Astrocyte (in vitro differentiated cells and primary cell): ENCODE results near the gene RBM24. TPM values are rescaled to one million over a fixed set of nuclear protein-coding genes. Genes with fewer than 3 reads are reported as not detected.

Experiments used
- DNase-seq: peaks from one replicate; pipeline ENCODE4 v3.0.0-alpha.2; 2010; ENCODE audit warnings: low read depth
- FAIRE-seq: peaks from 2 replicates; lab custom pipeline; 2011; peaks lifted over from hg19 to GRCh38; lab: Jason Lieb, UNC
- H2AFZ ChIP-seq: 2 replicates; pipeline ENCODE4 v1.6.0; 2012; ENCODE audit warnings: low read depth, low read length, inconsistent platforms
- H3K27ac ChIP-seq: 2 replicates; pipeline ENCODE4 v1.5.1; 2011; ENCODE audit warnings: low read depth, low read length, inconsistent platforms
- H3K27me3 ChIP-seq: 2 replicates; pipeline ENCODE4 v1.6.0; 2011; ENCODE audit warnings: low read length, inconsistent platforms; ENCODE audit not compliant: insufficient read depth
- H3K36me3 ChIP-seq: 2 replicates; pipeline ENCODE4 v1.5.1; 2011; ENCODE audit warnings: low read length, inconsistent platforms; ENCODE audit not compliant: insufficient read depth
- H3K4me1 ChIP-seq: 2 replicates; pipeline ENCODE4 v1.5.1; 2011; ENCODE audit warnings: low read length, inconsistent platforms; ENCODE audit not compliant: insufficient read depth
- H3K4me2 ChIP-seq: 2 replicates; pipeline ENCODE4 v1.6.0; 2012; ENCODE audit warnings: low read length, inconsistent platforms
- H3K4me3 ChIP-seq: 2 replicates; pipeline ENCODE4 v1.5.1; 2011; ENCODE audit warnings: low read depth, mild to moderate bottlenecking, low read length, inconsistent platforms; ENCODE audit not compliant: insufficient read depth
- H3K79me2 ChIP-seq: 2 replicates; pipeline ENCODE4 v1.6.0; 2012; ENCODE audit warnings: mild to moderate bottlenecking, low read length, inconsistent platforms; ENCODE audit not compliant: insufficient read depth
- H3K9ac ChIP-seq: 2 replicates; pipeline ENCODE4 v1.6.0; 2012; ENCODE audit warnings: mild to moderate bottlenecking, low read length, inconsistent platforms
- H3K9me3 ChIP-seq: 2 replicates; pipeline ENCODE4 v1.5.1; 2012; ENCODE audit warnings: low read depth, mild to moderate bottlenecking, low read length, inconsistent platforms; ENCODE audit not compliant: insufficient read depth
- H4K20me1 ChIP-seq: 2 replicates; pipeline ENCODE4 v1.6.0; 2012; ENCODE audit warnings: low read length, inconsistent platforms; ENCODE audit not compliant: insufficient read depth
- H3K27ac Mint-ChIP-seq: one replicate; pipeline ENCODE4 v1.8.0; 2021; ENCODE audit warnings: mild to moderate bottlenecking, mixed read lengths; ENCODE audit not compliant: unreplicated experiment
- H3K27me3 Mint-ChIP-seq: one replicate; pipeline ENCODE4 v1.8.0; 2021; ENCODE audit warnings: low read depth, mixed read lengths; ENCODE audit not compliant: unreplicated experiment
- H3K36me3 Mint-ChIP-seq: one replicate; pipeline ENCODE4 v1.8.0; 2021; ENCODE audit warnings: low read depth, mixed read lengths; ENCODE audit not compliant: unreplicated experiment
- H3K4me1 Mint-ChIP-seq: one replicate; pipeline ENCODE4 v1.8.0; 2021; ENCODE audit warnings: low read depth, mixed read lengths; ENCODE audit not compliant: unreplicated experiment
- H3K4me3 Mint-ChIP-seq: one replicate; pipeline ENCODE4 v1.8.0; 2021; ENCODE audit warnings: mild to moderate bottlenecking, moderate library complexity, mixed read lengths; ENCODE audit not compliant: unreplicated experiment
- H3K9me3 Mint-ChIP-seq: one replicate; pipeline ENCODE4 v1.8.0; 2021; ENCODE audit warnings: mild to moderate bottlenecking, mixed read lengths; ENCODE audit not compliant: unreplicated experiment
- EZH2 ChIP-seq: IDR thresholded peaks from 2 replicates; pipeline ENCODE4 v1.6.1; 2012; ENCODE audit warnings: mild to moderate bottlenecking, low read length, inconsistent platforms; ENCODE audit not compliant: insufficient read depth
- total RNA-seq: library from RNA; stranded (reverse); gene quantifications from 2 replicates; pipeline ENCODE4 v1.2.1, GENCODE V29; 2021
- TF ChIP-seq, protein P1 (sequence below): IDR thresholded peaks from 2 replicates; pipeline ENCODE4 v1.5.1; 2011; ENCODE audit warnings: low read depth, mild to moderate bottlenecking, inconsistent platforms, low read length, moderate library complexity; ENCODE audit not compliant: insufficient read depth

The RBM24 gene
- total RNA-seq, 1 donor from 2014 or later: 22.7 TPM

DNA sequence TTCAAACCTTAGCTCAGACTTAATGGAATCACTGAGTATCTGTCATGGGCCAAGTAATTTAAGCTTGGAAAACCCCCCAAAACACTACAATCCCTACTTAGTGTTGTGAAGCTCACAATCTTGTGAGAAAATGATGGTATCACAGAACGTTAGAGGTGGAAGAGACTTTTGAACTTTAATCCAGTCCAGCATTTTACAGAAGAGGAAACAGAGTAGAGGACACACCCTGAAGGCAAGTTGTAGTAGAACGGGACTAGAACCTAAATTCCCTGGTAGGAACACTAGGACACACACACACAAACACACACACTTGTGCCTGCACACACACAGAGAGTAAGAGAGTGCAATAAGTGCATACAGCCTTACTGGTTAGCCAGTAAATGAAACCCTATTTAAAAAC is 62.1 kb downstream of the RBM24 start:
- Histone ChIP-seq H3K4me1 (no peaks in the 10 kb centered on the region), H3K9ac (no peak overlapping the region), H3K36me3 (no peaks in the 10 kb centered on the region), H4K20me1 (no peaks in the 10 kb centered on the region), H3K4me3 (no peak overlapping the region), H3K9me3 (no peaks in the 10 kb centered on the region), H3K27me3 (no peaks in the 10 kb centered on the region), H3K27ac (no peak overlapping the region), H2AFZ (no peak overlapping the region), H3K4me2 (no peak overlapping the region), H3K79me2 (no peaks in the 10 kb centered on the region)
- no peak overlapping the region for H3K4me3 Mint-ChIP-seq
- H3K36me3 Mint-ChIP-seq: peaks cover 4% of the 10 kb centered on the region
- no peak overlapping the region for H3K27ac Mint-ChIP-seq
- H3K27me3 Mint-ChIP-seq: peaks cover 6% of the 10 kb centered on the region
- TF ChIP-seq, protein P1, sequence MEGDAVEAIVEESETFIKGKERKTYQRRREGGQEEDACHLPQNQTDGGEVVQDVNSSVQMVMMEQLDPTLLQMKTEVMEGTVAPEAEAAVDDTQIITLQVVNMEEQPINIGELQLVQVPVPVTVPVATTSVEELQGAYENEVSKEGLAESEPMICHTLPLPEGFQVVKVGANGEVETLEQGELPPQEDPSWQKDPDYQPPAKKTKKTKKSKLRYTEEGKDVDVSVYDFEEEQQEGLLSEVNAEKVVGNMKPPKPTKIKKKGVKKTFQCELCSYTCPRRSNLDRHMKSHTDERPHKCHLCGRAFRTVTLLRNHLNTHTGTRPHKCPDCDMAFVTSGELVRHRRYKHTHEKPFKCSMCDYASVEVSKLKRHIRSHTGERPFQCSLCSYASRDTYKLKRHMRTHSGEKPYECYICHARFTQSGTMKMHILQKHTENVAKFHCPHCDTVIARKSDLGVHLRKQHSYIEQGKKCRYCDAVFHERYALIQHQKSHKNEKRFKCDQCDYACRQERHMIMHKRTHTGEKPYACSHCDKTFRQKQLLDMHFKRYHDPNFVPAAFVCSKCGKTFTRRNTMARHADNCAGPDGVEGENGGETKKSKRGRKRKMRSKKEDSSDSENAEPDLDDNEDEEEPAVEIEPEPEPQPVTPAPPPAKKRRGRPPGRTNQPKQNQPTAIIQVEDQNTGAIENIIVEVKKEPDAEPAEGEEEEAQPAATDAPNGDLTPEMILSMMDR: no peak
- TF ChIP-seq EZH2: no peak
- H3K4me1 Mint-ChIP-seq: no peaks in the 10 kb centered on the region
- H3K9me3 Mint-ChIP-seq: no peaks in the 10 kb centered on the region
- DNase-seq (no peak), FAIRE-seq (no peak)

Other genes with a start within 250 kb of the RBM24 start
- 0.16 TPM in 1 of 2 replicates, not detected in the other for gene STMND1, start 179.3 kb upstream of the RBM24 start, total RNA-seq
- 49.1 and 55.3 TPM in 2 replicates for gene CAP2, start 112.2 kb downstream of the RBM24 start, total RNA-seq